Fibroblast of lung (primary cell): ENCODE measurements around the gene PURA.

Experiments
- EZH2 ChIP-seq: IDR thresholded peaks from 2 replicates; pipeline ENCODE4 v1.5.1; 2012; ENCODE audit warnings: low read length, control low read depth, mild to moderate bottlenecking; ENCODE audit errors: missing control alignments
- TF ChIP-seq, protein P1 (sequence below), 2 donors: IDR thresholded peaks in 1 of 2; conservative IDR thresholded peaks in 1 of 2; 1 replicate in 1 of 2; 2 replicates in 1 of 2; pipeline ENCODE4 v1.5.1; 2011 to 2012; ENCODE audit warnings: low read length in 2 of 2, control low read depth in 1 of 2, inconsistent platforms in 1 of 2, low read depth in 1 of 2, mild to moderate bottlenecking in 1 of 2

DNA sequence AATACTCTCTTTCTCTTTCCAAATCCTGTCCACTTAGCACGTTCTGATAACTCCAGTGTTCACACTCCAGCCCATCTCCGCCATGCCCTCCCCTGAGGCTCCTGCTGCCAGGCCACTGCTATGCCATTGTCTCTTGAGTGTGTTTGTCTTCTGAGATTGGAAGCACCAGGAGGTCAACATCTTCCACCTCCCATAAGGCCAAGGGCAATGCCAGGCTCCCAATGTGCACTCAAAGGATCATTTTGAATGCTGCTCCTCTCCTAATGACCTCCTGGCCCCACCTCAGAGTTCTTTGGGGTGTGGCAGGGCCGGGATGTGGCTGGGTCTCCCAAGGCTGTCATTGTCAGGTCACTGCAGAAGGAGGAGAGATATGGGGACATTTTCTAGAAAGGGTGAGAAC lies 31.3 kb downstream of the PURA start:
- TF ChIP-seq, protein P1, sequence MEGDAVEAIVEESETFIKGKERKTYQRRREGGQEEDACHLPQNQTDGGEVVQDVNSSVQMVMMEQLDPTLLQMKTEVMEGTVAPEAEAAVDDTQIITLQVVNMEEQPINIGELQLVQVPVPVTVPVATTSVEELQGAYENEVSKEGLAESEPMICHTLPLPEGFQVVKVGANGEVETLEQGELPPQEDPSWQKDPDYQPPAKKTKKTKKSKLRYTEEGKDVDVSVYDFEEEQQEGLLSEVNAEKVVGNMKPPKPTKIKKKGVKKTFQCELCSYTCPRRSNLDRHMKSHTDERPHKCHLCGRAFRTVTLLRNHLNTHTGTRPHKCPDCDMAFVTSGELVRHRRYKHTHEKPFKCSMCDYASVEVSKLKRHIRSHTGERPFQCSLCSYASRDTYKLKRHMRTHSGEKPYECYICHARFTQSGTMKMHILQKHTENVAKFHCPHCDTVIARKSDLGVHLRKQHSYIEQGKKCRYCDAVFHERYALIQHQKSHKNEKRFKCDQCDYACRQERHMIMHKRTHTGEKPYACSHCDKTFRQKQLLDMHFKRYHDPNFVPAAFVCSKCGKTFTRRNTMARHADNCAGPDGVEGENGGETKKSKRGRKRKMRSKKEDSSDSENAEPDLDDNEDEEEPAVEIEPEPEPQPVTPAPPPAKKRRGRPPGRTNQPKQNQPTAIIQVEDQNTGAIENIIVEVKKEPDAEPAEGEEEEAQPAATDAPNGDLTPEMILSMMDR (conservative IDR thresholded peaks at IDR 0.05 in 1 of 2, IDR thresholded peaks at IDR 0.05 in 1 of 2; ENCODE audit: low read depth in 1 of 2, low read length in 2 of 2), result no peak
- TF ChIP-seq EZH2, result no peak
